ENCODE data around the gene SCARF1.

The SCARF1 gene

GRCh38 chr17:1627182-1627981, 18.1 kb downstream of the SCARF1 start:
- no peak for DNase-seq

DNA sequence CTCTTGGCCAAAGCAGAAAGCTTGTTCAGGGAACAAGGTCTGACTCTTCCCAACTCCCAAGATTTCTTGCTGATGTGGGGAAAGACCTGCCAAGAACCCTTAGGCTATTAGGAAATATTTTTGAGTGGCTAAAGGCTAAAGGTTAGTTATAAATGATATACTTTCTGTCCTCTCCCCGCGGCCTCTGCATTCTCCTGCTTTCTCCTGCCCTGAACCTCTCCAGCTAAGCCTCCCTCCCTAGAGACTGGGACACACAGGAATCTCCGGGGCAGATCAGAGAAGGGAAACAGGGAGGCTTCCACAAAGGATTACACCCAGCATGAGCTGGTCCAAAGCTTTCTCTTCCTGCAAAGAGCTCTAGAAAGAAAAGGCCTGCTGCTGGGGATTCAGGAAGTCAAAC, 19.2 kb downstream of the SCARF1 start:
- no peak for DNase-seq

GRCh38 chr17:1625581-1625980, 20.0 kb downstream of the SCARF1 start:
- DNase-seq = no peak

GRCh38 chr17:1625053-1625452, 20.5 kb downstream of the SCARF1 start:
- DNase-seq = no peak

GRCh38 chr17:1624650-1625049, 20.9 kb downstream of the SCARF1 start:
- no peak for DNase-seq

GRCh38 chr17:1623057-1623630, 22.4 kb downstream of the SCARF1 start:
- DNase-seq = no peak

DNA sequence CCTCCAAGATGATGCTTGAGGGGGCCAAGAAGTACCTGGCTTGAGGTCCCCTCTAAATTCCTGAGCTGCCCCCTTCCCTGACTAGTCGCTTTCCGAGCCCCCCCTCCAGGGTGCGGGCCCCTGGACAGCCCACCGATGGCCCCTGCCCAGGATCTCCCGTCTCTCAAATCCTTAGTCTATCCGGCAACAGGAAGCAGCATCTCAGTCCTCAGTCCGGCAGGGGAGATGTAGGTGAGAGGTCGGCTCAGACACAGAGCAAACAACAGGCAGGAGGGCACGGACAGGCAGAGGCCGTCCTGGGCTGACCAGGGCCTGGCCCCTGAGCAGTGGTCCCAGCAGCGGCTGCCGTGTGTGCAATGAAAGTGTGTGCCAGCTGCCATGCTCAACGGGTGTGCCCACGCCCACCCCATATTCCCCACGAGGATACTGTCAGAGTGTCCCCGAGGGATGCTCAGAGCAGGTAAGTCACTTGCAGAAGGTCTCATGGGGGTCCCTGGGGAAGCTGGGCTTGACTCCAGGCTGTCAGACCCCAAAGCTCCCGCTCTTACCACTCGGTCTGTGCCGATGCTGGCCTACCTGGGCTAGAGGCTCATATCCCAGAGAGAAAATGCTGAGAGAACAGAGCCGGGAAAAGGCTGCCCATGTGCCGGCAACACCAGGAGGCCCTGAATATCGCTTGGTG, 24.1 kb downstream of the SCARF1 start:
- no peak for DNase-seq

- DNase-seq = no peak
Observed at GRCh38 chr17:1620486-1620885, 25.0 kb downstream of the SCARF1 start.

DNA sequence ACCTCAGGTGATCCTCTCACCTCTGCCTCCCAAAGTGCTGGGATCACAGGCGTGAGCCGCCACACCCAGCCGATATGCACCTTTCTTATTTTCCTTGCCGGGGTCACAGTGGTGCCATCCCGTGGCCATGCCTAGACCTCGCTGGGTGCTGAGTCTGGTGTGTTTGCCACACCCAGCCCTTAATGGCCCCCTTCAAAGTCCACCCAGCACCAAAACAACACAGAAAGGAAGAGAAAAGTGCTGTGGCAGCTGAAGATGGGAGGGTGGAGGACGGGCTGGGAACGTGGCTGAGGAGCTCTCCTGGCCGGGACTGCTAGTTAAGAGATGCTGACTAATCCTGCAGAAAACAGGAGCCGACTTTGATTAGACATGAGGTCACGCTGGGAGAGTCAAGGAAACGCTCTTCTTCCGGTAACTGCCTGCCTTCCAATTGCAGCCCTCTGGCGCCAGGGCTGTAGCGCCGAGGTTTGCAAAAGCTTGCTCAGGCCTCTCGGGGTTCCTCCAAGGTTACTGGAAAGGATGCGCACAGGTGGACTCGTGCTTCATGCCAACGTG, 27.8 kb downstream of the SCARF1 start:
- DNase-seq = no peak

DNA sequence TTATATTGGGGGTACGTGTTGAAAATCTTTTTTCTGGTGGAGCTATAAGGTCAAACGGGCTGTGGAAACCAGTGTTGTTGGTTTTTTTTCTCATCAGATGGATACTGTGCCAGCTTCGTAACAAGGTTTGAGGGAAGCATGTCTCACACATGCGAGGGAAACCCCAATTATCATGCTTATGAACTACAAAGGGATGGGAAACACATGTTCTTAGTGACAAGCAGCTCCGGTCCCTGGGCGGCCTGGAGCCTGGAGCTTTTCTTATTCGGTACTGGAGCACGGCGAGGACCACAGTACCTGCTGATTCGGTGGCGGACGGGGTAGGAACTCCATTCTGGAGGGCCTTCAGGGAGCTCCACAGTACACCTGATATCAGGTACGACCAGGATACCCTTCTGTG, 29.4 kb downstream of the SCARF1 start:
- DNase-seq = no peak

DNA sequence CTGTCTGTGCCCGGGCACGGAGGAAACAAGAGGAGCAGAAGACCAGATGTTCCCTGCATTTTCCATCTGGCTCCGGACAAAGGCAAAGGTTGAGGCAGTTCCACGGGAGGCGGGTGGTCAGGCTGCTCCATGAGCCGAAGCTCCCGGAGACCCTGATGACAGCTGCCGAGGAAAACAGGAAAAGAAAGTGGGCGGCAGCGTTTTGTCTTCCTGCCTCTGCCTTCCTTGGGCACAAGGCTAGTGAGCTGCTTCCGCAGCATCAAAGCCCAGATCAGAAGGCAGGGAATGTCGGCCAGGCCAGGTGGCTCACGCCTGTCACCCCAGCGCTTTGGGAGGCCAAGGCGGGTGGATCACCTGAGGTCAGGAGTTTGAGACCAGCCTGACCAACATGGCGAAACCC, 33.1 kb downstream of the SCARF1 start:
- no peak for DNase-seq

DNA sequence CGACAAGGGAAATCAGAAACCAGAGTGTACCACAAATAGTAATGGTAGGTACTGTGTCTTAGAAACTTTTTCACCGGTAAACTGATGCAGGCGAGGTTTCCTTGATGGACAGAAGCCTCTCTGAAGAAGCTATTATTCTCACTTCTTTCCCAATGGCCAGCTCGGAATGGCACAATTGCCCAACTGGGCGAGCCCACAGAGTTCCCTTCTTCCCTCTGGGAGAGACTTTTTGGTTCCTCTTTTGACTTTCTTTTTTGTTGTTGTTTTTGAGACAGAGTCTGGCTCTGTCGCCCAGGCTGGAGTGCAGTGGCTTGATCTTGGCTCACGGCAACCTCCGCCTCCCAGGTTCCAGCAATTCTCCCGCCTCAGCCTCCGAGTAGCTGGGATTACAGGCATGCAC, 33.8 kb downstream of the SCARF1 start:
- no peak for DNase-seq

DNA sequence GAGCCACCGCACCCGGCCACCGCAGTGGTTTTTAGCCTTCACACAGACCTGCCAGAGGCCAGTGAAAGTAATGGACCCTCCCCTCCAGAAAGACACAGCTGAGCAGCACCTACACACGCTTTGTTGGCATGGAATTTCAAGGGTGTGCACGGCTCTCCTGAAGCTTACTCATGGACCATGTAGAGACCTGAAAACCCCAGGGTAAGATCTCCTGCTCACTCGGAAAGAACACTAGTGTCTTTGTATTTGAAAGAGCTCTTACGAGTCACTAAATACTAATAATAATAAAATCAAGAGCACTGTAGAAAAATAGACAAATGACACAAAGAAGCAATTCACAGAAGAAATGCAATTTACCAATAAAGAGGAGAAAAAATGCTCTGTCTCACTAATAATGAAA, 36.9 kb downstream of the SCARF1 start:
- DNase-seq = no peak

- DNase-seq = no peak
Observed at GRCh38 chr17:1607971-1608320, 37.6 kb downstream of the SCARF1 start.

GRCh38 chr17:1606352-1606985, 39.1 kb downstream of the SCARF1 start:
- DNase-seq = no peak

GRCh38 chr17:1605681-1606351, 39.7 kb downstream of the SCARF1 start:
- no peak for DNase-seq

DNA sequence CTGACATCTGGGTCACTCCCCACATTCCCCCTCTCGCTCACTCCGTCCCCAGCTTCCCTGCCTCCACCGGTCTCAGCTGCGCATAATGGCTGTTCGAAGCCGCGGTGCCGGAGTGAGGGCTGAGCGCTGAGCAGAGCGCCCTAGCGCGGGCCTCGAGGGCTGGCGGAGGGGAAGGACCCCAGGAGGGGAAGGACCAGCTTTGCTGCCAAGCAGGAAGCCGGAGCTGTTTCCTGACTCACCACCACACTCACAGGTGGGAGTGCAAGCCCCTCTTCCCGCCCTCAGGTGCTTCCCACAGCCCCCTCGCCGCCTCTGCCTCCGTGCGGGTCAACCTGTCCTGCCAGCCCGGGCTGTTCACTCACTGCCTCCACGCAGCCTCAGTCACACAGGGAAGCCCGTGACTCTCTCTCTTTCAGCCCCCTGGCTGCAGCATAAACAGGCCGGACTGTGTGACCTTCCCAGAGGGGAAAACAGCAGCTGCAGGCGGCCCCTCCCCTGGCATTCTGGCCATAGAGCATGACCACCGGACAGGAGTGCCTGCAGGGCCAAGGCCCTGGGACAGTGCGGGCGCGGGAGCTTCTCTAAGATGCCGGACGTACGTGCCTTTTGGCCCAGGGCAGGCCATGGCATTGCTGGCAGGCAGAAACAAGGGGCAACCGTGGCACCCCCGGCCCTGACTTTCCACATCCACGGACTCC, 40.6 kb downstream of the SCARF1 start:
- DNase-seq = no peak

DNA sequence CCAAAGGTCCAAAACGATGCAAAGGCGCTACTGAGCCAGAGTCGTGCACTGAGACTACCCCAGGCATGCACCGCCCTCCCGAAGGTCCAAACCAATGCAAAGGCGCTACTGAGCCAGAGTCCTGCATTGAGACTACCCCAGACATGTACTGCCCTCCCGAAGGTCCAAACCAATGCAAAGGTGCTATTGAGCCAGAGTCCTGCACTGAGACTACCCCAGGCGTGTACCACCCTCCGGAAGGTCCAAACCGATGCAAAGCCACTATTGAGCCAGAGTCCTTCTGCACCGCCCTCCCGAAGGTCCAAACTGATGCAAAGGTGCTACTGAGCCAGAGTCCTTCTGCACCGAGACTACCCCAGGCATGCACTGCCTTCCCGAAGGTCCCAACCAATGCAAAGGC, 44.0 kb downstream of the SCARF1 start:
- DNase-seq = no peak

DNA sequence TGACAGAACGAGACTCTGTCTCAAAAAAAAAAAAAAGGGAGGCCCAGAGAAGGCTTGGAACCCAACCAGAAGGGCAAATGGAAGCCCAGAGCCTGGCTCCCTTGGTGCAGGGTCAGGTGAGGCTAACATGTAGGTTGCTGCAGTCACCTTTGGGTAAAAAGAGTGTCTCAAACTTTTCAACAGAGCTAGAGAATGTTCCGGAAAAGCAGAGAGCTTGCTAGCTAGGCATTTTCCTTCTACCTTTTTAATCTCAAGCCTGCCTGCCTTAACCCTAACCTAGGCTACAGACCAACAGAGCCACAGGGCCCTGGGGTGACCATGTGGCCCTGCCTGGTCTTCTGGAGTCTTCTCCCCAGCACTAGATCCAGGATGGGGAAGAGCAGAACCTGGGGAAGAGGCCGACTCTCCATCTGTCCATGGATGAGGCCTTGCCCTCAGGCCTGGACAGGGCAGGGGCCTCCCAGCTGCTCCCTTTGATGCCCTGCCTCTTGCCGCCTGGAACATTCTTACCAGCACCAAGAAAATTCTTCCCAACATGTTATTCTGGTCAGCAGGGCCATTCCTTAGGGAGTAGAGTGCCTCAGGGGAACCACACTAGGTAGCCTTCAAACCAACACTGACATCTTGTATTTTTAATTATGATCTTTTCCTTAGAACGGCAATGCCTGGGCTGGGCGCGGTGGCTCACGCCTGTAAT, 47.0 kb downstream of the SCARF1 start:
- no peak for DNase-seq

GRCh38 chr17:1597861-1598342, 47.6 kb downstream of the SCARF1 start:
- no peak for DNase-seq

- no peak for DNase-seq
Observed at GRCh38 chr17:1593630-1593931, 52.0 kb downstream of the SCARF1 start.

Measured in NCI-H748 treated with DMSO at 0.1 percent for 48 hours (cell line).